Measurements from ENCODE around the gene FOXD4.
"Not testable (repeated sequence)": the region's sequence is repeated elsewhere in the genome, so short reads cannot be mapped to it uniquely, and the experiment has no call there.

Gene FOXD4

DNA sequence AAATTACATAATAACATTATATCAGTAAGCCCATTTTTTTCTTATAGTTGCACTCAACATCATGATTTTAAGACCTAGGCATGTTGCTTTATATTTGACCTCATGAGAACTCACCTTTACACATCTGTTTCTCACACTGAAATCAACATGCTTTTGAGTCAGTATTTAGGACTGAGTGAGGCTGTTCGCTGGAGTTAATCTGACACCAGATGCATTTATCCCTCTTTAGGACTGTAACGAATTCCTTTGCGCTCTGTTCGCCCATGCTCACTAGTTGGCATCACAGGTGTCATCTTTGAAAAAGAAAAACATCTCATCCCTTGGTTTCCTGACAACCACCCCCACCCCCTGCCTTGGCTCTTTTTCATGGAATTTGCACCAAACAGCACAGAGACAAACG lies 24.3 kb downstream of the FOXD4 start:
- H3K27ac ChIP-seq (ENCODE audit: low read depth in 2 of 2, low read length in 2 of 2); H3K9ac ChIP-seq (ENCODE audit: low read depth in 1 of 2, low read length in 2 of 2); H3K27me3 ChIP-seq (ENCODE audit: control insufficient read depth in 2 of 2, insufficient read depth in 2 of 2, low read length in 2 of 2); H3K4me3 ChIP-seq (ENCODE audit: low read length in 2 of 2); H3K9me3 ChIP-seq (ENCODE audit: control insufficient read depth in 2 of 2, low read length in 2 of 2); H3K36me3 ChIP-seq (ENCODE audit: control insufficient read depth in 2 of 2, insufficient read depth in 2 of 2, low read length in 2 of 2); H3K4me1 ChIP-seq (ENCODE audit: control insufficient read depth in 2 of 2, insufficient read depth in 2 of 2, low read length in 2 of 2): not testable (repeated sequence)

DNA sequence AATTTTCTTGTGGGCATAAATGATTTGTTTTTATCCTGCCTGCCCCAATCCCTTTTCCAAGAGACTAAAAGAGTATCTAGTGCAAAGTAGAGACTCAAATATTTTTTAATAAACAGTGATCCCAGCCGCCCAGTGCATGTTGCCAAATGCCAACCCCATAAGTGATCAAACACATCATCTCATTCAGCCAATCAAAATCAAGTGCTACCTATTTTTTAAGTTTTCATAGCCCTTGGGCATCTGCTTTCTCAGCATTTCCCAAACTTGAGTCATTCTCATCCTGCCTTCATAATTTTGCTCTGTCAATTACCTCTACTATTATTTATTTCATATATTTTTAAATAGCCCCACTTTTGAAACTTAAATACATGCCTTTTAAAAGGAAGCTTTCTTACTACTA lies 27.4 kb downstream of the FOXD4 start:
- H3K36me3 ChIP-seq (ENCODE audit: control insufficient read depth in 2 of 2, insufficient read depth in 2 of 2, low read length in 2 of 2); H3K27me3 ChIP-seq (ENCODE audit: control insufficient read depth in 2 of 2, insufficient read depth in 2 of 2, low read length in 2 of 2); H3K4me3 ChIP-seq (ENCODE audit: low read length in 2 of 2); H3K9me3 ChIP-seq (ENCODE audit: control insufficient read depth in 2 of 2, low read length in 2 of 2); H3K27ac ChIP-seq (ENCODE audit: low read depth in 2 of 2, low read length in 2 of 2); H3K9ac ChIP-seq (ENCODE audit: low read depth in 1 of 2, low read length in 2 of 2); H3K4me1 ChIP-seq (ENCODE audit: control insufficient read depth in 2 of 2, insufficient read depth in 2 of 2, low read length in 2 of 2): not testable (repeated sequence)

DNA sequence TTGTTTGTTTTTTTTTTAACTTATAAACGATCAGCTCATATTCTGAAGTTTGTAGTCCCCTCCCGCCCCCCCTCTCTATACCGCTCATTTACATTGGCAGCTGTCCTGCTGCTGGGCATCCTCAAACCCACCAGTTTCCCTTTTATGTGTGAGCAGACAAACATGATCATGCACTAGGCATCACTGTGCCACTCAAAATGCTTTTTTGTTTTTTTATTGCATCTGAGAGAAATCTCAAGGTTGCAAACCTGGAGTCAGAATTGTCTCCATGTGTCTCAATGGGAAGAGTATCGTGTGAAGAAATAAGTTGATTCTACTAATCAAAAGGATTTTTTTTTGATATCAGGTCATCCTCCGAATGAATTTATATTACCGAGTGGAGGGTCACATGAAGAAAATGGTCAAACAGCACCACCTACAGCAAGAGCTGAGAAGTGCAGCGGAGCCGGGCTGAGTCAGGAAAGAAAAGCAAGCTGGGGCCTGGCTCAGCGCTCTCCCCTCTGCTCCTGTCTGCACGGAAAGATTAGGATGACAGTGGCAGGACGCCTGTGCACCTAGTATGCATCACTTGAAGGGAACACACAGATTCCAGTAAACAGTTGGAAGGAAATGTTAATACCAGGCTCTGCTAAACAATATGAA lies 29.7 kb downstream of the FOXD4 start:
- not testable (repeated sequence) for H3K9me3 ChIP-seq (ENCODE audit: control insufficient read depth in 2 of 2, low read length in 2 of 2); H3K9ac ChIP-seq (ENCODE audit: low read depth in 1 of 2, low read length in 2 of 2); H3K4me1 ChIP-seq (ENCODE audit: control insufficient read depth in 2 of 2, insufficient read depth in 2 of 2, low read length in 2 of 2); H3K4me3 ChIP-seq (ENCODE audit: low read length in 2 of 2); H3K27ac ChIP-seq (ENCODE audit: low read depth in 2 of 2, low read length in 2 of 2); H3K27me3 ChIP-seq (ENCODE audit: control insufficient read depth in 2 of 2, insufficient read depth in 2 of 2, low read length in 2 of 2); H3K36me3 ChIP-seq (ENCODE audit: control insufficient read depth in 2 of 2, insufficient read depth in 2 of 2, low read length in 2 of 2)

DNA sequence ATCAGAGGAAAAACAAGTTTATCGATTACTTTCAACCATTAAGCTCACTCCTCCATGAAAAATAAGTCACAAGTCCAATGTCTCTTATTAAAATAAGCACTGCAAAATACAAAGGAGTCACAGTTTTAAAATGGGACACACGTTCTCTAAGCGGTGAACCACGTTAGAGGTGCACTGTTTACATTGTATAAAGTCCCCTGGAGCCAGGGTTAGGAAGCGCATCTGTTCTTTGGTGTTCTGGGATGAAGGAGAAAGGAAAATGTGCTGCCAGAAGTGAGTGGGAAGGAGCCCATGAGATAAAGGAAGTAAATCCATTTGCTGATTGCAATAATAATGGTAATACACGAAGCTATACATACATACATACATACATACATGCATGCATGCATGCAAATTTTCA lies 30.4 kb downstream of the FOXD4 start:
- not testable (repeated sequence) for H3K36me3 ChIP-seq (ENCODE audit: control insufficient read depth in 2 of 2, insufficient read depth in 2 of 2, low read length in 2 of 2); H3K4me3 ChIP-seq (ENCODE audit: low read length in 2 of 2); H3K9ac ChIP-seq (ENCODE audit: low read depth in 1 of 2, low read length in 2 of 2); H3K27me3 ChIP-seq (ENCODE audit: control insufficient read depth in 2 of 2, insufficient read depth in 2 of 2, low read length in 2 of 2); H3K9me3 ChIP-seq (ENCODE audit: control insufficient read depth in 2 of 2, low read length in 2 of 2); H3K27ac ChIP-seq (ENCODE audit: low read depth in 2 of 2, low read length in 2 of 2); H3K4me1 ChIP-seq (ENCODE audit: control insufficient read depth in 2 of 2, insufficient read depth in 2 of 2, low read length in 2 of 2)

DNA sequence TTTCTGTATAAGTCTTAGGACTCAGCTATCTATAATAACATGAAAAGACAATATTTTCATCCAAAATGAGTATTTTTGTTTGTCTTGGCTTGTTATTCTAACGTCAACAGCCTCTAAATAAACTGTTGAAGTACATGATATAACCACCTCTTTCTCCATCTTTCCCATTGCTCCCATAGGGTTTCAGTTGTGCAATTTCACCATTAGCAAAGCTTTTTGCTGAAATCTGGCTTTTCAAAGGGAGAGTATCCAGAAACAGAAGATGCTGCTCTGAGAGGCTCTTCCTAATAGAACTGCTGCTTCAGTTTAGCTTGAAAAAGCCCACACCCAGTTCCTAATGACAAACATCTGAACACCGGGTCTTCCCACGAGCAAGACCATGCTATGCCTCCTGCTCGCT lies 31.1 kb downstream of the FOXD4 start:
- not testable (repeated sequence) for H3K27me3 ChIP-seq (ENCODE audit: control insufficient read depth in 2 of 2, insufficient read depth in 2 of 2, low read length in 2 of 2); H3K4me3 ChIP-seq (ENCODE audit: low read length in 2 of 2); H3K9me3 ChIP-seq (ENCODE audit: control insufficient read depth in 2 of 2, low read length in 2 of 2); H3K36me3 ChIP-seq (ENCODE audit: control insufficient read depth in 2 of 2, insufficient read depth in 2 of 2, low read length in 2 of 2); H3K4me1 ChIP-seq (ENCODE audit: control insufficient read depth in 2 of 2, insufficient read depth in 2 of 2, low read length in 2 of 2); H3K27ac ChIP-seq (ENCODE audit: low read depth in 2 of 2, low read length in 2 of 2); H3K9ac ChIP-seq (ENCODE audit: low read depth in 1 of 2, low read length in 2 of 2)

DNA sequence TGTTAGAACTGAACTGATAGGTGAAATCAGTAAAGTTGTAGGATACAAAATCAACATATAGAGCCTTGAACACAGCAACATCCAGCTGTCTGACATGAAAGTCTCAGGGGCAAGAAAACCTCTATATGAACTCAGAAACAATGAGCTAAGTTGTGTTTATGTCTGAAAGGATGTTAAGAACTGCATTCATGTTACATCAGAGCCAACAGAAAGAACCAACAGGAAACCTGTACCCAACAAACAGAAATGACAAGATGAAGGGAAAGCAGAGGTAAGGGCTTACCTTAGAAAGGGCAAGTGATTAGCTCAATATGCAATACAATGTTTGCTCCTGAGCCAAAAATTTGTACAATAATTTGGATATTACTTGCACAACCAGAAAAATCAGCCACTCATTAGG lies 31.5 kb downstream of the FOXD4 start:
- H3K9me3 ChIP-seq (ENCODE audit: control insufficient read depth in 2 of 2, low read length in 2 of 2); H3K27ac ChIP-seq (ENCODE audit: low read depth in 2 of 2, low read length in 2 of 2); H3K4me3 ChIP-seq (ENCODE audit: low read length in 2 of 2): not testable (repeated sequence)

DNA sequence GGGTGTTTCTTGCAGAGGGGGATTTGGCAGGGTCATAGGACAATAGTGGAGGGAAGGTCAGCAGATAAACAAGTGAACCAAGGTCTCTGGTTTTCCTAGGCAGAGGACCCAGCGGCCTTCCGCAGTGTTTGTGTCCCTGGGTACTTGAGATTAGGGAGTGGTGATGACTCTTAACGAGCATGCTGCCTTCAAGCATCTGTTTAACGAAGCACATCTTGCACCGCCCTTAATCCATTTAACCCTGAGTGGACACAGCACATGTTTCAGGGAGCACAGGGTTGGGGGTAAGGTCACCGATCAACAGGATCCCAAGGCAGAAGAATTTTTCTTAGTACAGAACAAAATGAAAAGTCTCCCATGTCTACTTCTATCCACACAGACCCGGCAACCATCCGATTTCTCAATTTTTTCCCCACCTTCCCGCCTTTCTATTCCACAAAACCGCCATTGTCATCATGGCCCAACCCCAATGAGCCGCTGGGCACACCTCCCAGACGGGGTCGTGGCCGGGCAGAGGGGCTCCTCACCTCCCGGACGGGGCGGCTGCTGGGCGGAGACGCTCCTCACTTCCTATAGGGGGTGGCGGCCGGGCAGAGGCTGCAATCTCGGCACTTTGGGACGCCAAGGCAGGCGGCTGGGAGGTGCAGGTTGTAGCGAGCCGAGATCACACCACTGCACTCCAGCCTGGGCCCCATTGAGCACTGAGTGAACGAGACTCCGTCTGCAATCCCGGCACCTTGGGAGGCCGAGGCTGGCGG lies 35.1 kb downstream of the FOXD4 start:
- H3K9me3 ChIP-seq (ENCODE audit: control insufficient read depth in 2 of 2, low read length in 2 of 2); H3K4me1 ChIP-seq (ENCODE audit: control insufficient read depth in 2 of 2, insufficient read depth in 2 of 2, low read length in 2 of 2); H3K36me3 ChIP-seq (ENCODE audit: control insufficient read depth in 2 of 2, insufficient read depth in 2 of 2, low read length in 2 of 2); H3K27me3 ChIP-seq (ENCODE audit: control insufficient read depth in 2 of 2, insufficient read depth in 2 of 2, low read length in 2 of 2); H3K27ac ChIP-seq (ENCODE audit: low read depth in 2 of 2, low read length in 2 of 2); H3K9ac ChIP-seq (ENCODE audit: low read depth in 1 of 2, low read length in 2 of 2); H3K4me3 ChIP-seq (ENCODE audit: low read length in 2 of 2): not testable (repeated sequence)

More for the DNA sequence above, 31.5 kb downstream of the FOXD4 start:
- H3K4me1 ChIP-seq (ENCODE audit: control insufficient read depth in 2 of 2, insufficient read depth in 2 of 2, low read length in 2 of 2); H3K36me3 ChIP-seq (ENCODE audit: control insufficient read depth in 2 of 2, insufficient read depth in 2 of 2, low read length in 2 of 2); H3K27me3 ChIP-seq (ENCODE audit: control insufficient read depth in 2 of 2, insufficient read depth in 2 of 2, low read length in 2 of 2); H3K9ac ChIP-seq (ENCODE audit: low read depth in 1 of 2, low read length in 2 of 2): not testable (repeated sequence)

DNA sequence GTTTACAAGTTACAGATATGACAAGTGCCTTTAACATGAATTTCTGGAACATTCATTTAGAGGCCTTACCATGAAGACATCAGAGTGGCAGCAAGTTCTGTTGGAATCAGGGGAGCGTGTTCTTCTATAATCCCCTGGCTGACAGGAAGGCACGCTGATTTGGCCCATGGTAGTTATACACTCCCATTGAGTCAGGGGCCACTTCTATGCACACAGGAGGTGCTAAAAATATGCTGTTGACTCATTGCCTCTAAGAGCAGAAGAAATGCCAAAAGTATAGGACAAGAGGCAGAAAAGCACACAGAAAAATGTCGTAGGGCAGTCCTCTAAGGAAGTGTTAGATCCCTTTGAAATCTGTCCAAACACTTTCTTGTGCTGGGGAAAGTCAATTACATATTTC lies 39.9 kb downstream of the FOXD4 start:
- H3K27me3 ChIP-seq (ENCODE audit: control insufficient read depth in 2 of 2, insufficient read depth in 2 of 2, low read length in 2 of 2); H3K36me3 ChIP-seq (ENCODE audit: control insufficient read depth in 2 of 2, insufficient read depth in 2 of 2, low read length in 2 of 2); H3K4me1 ChIP-seq (ENCODE audit: control insufficient read depth in 2 of 2, insufficient read depth in 2 of 2, low read length in 2 of 2); H3K27ac ChIP-seq (ENCODE audit: low read depth in 2 of 2, low read length in 2 of 2); H3K4me3 ChIP-seq (ENCODE audit: low read length in 2 of 2); H3K9ac ChIP-seq (ENCODE audit: low read depth in 1 of 2, low read length in 2 of 2); H3K9me3 ChIP-seq (ENCODE audit: control insufficient read depth in 2 of 2, low read length in 2 of 2): not testable (repeated sequence)

DNA sequence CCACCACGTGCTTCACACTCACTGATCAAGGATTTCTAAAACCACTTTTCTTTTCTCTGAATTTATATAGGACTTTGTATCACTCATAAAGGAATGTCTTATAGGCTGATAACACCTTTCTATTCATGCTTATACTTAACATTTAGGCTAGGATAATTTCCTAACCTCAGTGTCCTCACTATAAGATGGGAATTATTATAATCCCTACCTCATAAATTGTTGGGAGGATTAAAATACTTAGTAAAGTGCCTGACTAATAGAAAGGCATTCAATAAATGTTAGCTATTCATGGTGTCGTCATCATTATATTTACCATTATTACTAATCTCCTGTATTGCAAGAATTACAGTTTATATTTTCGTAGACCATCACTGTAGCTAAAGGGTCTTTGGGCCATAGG lies 41.8 kb downstream of the FOXD4 start:
- H3K9ac ChIP-seq (ENCODE audit: low read depth in 1 of 2, low read length in 2 of 2); H3K27me3 ChIP-seq (ENCODE audit: control insufficient read depth in 2 of 2, insufficient read depth in 2 of 2, low read length in 2 of 2); H3K4me1 ChIP-seq (ENCODE audit: control insufficient read depth in 2 of 2, insufficient read depth in 2 of 2, low read length in 2 of 2); H3K4me3 ChIP-seq (ENCODE audit: low read length in 2 of 2); H3K27ac ChIP-seq (ENCODE audit: low read depth in 2 of 2, low read length in 2 of 2); H3K9me3 ChIP-seq (ENCODE audit: control insufficient read depth in 2 of 2, low read length in 2 of 2); H3K36me3 ChIP-seq (ENCODE audit: control insufficient read depth in 2 of 2, insufficient read depth in 2 of 2, low read length in 2 of 2): not testable (repeated sequence)

DNA sequence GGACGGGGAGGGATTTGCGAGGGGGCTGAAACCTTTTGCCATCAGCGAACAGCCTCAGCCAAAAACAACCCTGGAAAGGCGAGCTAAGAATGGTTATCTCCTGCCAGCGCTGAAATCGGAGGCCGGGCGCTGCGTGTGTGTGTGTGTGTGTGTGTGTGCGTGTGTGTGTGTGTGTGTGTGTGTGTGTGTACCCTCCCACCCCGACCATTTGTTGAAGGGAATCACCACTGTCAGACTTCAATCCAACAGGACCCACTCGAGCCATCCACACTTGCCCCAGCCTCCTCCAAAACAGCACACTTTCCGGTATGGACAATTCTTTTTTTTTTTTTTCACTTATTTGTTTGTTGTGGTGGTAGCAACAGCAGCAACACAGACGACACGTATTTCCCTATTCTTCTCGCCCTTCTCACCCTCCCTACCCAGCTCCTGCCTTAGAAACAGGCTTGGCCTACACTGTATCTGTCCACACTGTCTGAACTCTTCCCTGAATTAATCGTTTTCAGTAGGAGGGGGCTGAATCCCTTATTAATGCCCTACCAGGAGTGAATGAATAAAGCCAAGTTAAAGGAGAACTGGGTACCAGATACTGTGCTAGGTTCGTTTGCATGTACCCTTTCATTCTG lies 44.2 kb downstream of the FOXD4 start:
- not testable (repeated sequence) for H3K4me1 ChIP-seq (ENCODE audit: control insufficient read depth in 2 of 2, insufficient read depth in 2 of 2, low read length in 2 of 2); H3K36me3 ChIP-seq (ENCODE audit: control insufficient read depth in 2 of 2, insufficient read depth in 2 of 2, low read length in 2 of 2); H3K27me3 ChIP-seq (ENCODE audit: control insufficient read depth in 2 of 2, insufficient read depth in 2 of 2, low read length in 2 of 2); H3K27ac ChIP-seq (ENCODE audit: low read depth in 2 of 2, low read length in 2 of 2); H3K9me3 ChIP-seq (ENCODE audit: control insufficient read depth in 2 of 2, low read length in 2 of 2); H3K9ac ChIP-seq (ENCODE audit: low read depth in 1 of 2, low read length in 2 of 2)
- peak overlapping the region in 1 of 2 donors; percentile 37 for H3K4me3 ChIP-seq (ENCODE audit: low read length in 2 of 2)

All from mucosa of rectum (tissue), 2 donors.